Measurements from ENCODE around the gene PGM3.

The PGM3 gene

GRCh38 chr6:83188501-83188900 is 4.6 kb downstream of the PGM3 start:
- ATAC-seq, result no peak
- no peak for TF ChIP-seq ZC3H10 (CRISPR knock-in tag; IDR thresholded peaks at IDR 0.05)
- no peak for TF ChIP-seq ZFP3 (CRISPR knock-in tag; IDR thresholded peaks at IDR 0.05)
- no peak for TF ChIP-seq ZNF70 (CRISPR knock-in tag; IDR thresholded peaks at IDR 0.05)
- TF ChIP-seq CREB5 (CRISPR knock-in tag; IDR thresholded peaks at IDR 0.05; ENCODE audit: low read depth), result no peak
- TF ChIP-seq SNAI2 (CRISPR knock-in tag; IDR thresholded peaks at IDR 0.05), result no peak
- no peak for TF ChIP-seq TCF4 (CRISPR knock-in tag; IDR thresholded peaks at IDR 0.05; ENCODE audit: borderline replicate concordance)
- no peak for TF ChIP-seq TOX (CRISPR knock-in tag; IDR thresholded peaks at IDR 0.05; ENCODE audit: borderline replicate concordance)
- no peak for TF ChIP-seq BACH2 (CRISPR knock-in tag; IDR thresholded peaks at IDR 0.05; ENCODE audit: borderline replicate concordance)
- TF ChIP-seq TSHZ2 (CRISPR knock-in tag; IDR thresholded peaks at IDR 0.05), result no peak
- no peak for TF ChIP-seq ESRRG (CRISPR knock-in tag; IDR thresholded peaks at IDR 0.05)
- TF ChIP-seq ZNF8 (CRISPR knock-in tag; IDR thresholded peaks at IDR 0.05), result no peak
- no peak for TF ChIP-seq RARB (CRISPR knock-in tag; IDR thresholded peaks at IDR 0.05)
- TF ChIP-seq ZFP30 (CRISPR knock-in tag; IDR thresholded peaks at IDR 0.05), result no peak
- TF ChIP-seq ISL1 (CRISPR knock-in tag; IDR thresholded peaks at IDR 0.05), result no peak
- no peak for TF ChIP-seq PPARA (CRISPR knock-in tag; IDR thresholded peaks at IDR 0.05; ENCODE audit: borderline replicate concordance)
- TF ChIP-seq PATZ1 (CRISPR knock-in tag; IDR thresholded peaks at IDR 0.05; ENCODE audit: borderline replicate concordance), result no peak
- TF ChIP-seq, protein P1, sequence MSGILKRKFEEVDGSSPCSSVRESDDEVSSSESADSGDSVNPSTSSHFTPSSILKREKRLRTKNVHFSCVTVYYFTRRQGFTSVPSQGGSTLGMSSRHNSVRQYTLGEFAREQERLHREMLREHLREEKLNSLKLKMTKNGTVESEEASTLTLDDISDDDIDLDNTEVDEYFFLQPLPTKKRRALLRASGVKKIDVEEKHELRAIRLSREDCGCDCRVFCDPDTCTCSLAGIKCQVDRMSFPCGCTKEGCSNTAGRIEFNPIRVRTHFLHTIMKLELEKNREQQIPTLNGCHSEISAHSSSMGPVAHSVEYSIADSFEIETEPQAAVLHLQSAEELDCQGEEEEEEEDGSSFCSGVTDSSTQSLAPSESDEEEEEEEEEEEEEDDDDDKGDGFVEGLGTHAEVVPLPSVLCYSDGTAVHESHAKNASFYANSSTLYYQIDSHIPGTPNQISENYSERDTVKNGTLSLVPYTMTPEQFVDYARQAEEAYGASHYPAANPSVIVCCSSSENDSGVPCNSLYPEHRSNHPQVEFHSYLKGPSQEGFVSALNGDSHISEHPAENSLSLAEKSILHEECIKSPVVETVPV (CRISPR knock-in tag; IDR thresholded peaks at IDR 0.05), result no peak
- no peak for TF ChIP-seq GLIS3 (CRISPR knock-in tag; IDR thresholded peaks at IDR 0.05)
- TF ChIP-seq CSDC2 (CRISPR knock-in tag; IDR thresholded peaks at IDR 0.05), result no peak

DNA sequence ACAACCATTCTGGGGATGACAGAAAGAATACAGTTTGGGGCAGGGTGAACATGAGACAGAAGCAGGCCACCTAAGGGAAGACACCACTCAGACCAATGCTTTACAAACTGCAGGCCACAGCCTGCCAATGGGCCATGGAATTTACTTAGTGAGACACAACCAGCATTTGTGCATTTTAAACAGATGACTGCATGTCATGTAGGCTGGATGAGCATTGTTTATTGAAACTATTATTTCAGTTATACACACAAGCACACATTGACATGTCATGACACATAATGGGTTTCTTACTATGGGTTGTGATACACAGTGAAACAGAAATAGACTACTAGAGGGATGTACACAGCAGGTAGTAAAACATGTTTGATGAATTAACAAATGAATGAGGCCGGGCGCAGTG is 8.0 kb downstream of the PGM3 start:
- no peak for ATAC-seq
- no peak for TF ChIP-seq ZFP3 (CRISPR knock-in tag; IDR thresholded peaks at IDR 0.05)
- TF ChIP-seq TSHZ2 (CRISPR knock-in tag; IDR thresholded peaks at IDR 0.05), result no peak
- no peak for TF ChIP-seq CSDC2 (CRISPR knock-in tag; IDR thresholded peaks at IDR 0.05)
- no peak for TF ChIP-seq CREB5 (CRISPR knock-in tag; IDR thresholded peaks at IDR 0.05; ENCODE audit: low read depth)
- TF ChIP-seq, protein P2, sequence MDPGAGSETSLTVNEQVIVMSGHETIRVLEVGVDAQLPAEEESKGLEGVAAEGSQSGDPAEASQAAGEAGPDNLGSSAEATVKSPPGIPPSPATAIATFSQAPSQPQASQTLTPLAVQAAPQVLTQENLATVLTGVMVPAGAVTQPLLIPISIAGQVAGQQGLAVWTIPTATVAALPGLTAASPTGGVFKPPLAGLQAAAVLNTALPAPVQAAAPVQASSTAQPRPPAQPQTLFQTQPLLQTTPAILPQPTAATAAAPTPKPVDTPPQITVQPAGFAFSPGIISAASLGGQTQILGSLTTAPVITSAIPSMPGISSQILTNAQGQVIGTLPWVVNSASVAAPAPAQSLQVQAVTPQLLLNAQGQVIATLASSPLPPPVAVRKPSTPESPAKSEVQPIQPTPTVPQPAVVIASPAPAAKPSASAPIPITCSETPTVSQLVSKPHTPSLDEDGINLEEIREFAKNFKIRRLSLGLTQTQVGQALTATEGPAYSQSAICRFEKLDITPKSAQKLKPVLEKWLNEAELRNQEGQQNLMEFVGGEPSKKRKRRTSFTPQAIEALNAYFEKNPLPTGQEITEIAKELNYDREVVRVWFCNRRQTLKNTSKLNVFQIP (CRISPR knock-in tag; IDR thresholded peaks at IDR 0.05; ENCODE audit: borderline replicate concordance, low read depth), result no peak
- no peak for TF ChIP-seq PATZ1 (CRISPR knock-in tag; IDR thresholded peaks at IDR 0.05; ENCODE audit: borderline replicate concordance)
- no peak for TF ChIP-seq TCF4 (CRISPR knock-in tag; IDR thresholded peaks at IDR 0.05; ENCODE audit: borderline replicate concordance)
- TF ChIP-seq ARNTL (CRISPR knock-in tag; IDR thresholded peaks at IDR 0.05; ENCODE audit: borderline replicate concordance, low read depth), result no peak
- no peak for TF ChIP-seq BACH2 (CRISPR knock-in tag; IDR thresholded peaks at IDR 0.05; ENCODE audit: borderline replicate concordance)
- no peak for TF ChIP-seq OSR1 (CRISPR knock-in tag; IDR thresholded peaks at IDR 0.05)
- TF ChIP-seq, protein P1 (CRISPR knock-in tag; IDR thresholded peaks at IDR 0.05), result no peak
- TF ChIP-seq TOX (CRISPR knock-in tag; IDR thresholded peaks at IDR 0.05; ENCODE audit: borderline replicate concordance), result no peak
